Tibial artery (tissue), 4 donors: Measurements from ENCODE around the gene KRT85.
A peak's percentile ranks its signal among the peaks of the same experiment; 100 is the strongest.

Experiments
- DNase-seq, 2 donors: peaks; one replicate each; pipeline ENCODE4 v3.0.0-alpha.2; 2019
- H3K27ac ChIP-seq, 2 donors: fragments of 200-600 bp; sonication (generic) in 1 of 2; 1 replicate in 1 of 2; 2 replicates in 1 of 2; pipeline ENCODE4 v1.5.1; 2018 to 2019; ENCODE audit warnings: mild to moderate bottlenecking in 1 of 2
- H3K27me3 ChIP-seq, 2 donors: fragments of 200-600 bp; sonication (generic) in 1 of 2; one replicate each; pipeline versions ENCODE4 v1.5.1 to v1.6.0; 2016 to 2019
- H3K36me3 ChIP-seq, 3 donors: fragments of 200-600 bp; sonication (generic) in 2 of 3; one replicate each; pipeline ENCODE4 v1.5.1; 2016 to 2019; ENCODE audit warnings: mild to moderate bottlenecking in 2 of 3
- H3K4me1 ChIP-seq, 4 donors: fragments of 200-600 bp; sonication (generic) in 2 of 4; 1 replicate in 3 of 4; 2 replicates in 1 of 4; pipeline ENCODE4 v1.5.1; 2016 to 2019
- H3K4me3 ChIP-seq, 2 donors: fragments of 200-600 bp; sonication (generic) in 1 of 2; 1 replicate in 1 of 2; 2 replicates in 1 of 2; pipeline ENCODE4 v1.5.1; 2018 to 2019; ENCODE audit warnings: mild to moderate bottlenecking in 2 of 2
- H3K9me3 ChIP-seq, 3 donors: fragments of 200-600 bp; sonication (generic) in 1 of 3; one replicate each; pipeline ENCODE4 v1.5.1; 2016 to 2019
- intact Hi-C: fragments of 100-400 bp; cut with DNase I; formaldehyde crosslinking; loops from one replicate; pipeline ENCODE4 v1.15.0; 2023; ENCODE audit warnings: low total_unique reads
- TF ChIP-seq, protein P1 (sequence below), 2 experiments: fragments of 200-600 bp in 1 of 2; fragments of 450-650 bp in 1 of 2; IDR thresholded peaks; one replicate each; pipeline ENCODE4 v1.5.1; 2017 to 2019; ENCODE audit warnings: antibody characterized with exemption in 2 of 2, mild to moderate bottlenecking in 1 of 2, moderate library complexity in 1 of 2

KRT85 gene

DNA sequence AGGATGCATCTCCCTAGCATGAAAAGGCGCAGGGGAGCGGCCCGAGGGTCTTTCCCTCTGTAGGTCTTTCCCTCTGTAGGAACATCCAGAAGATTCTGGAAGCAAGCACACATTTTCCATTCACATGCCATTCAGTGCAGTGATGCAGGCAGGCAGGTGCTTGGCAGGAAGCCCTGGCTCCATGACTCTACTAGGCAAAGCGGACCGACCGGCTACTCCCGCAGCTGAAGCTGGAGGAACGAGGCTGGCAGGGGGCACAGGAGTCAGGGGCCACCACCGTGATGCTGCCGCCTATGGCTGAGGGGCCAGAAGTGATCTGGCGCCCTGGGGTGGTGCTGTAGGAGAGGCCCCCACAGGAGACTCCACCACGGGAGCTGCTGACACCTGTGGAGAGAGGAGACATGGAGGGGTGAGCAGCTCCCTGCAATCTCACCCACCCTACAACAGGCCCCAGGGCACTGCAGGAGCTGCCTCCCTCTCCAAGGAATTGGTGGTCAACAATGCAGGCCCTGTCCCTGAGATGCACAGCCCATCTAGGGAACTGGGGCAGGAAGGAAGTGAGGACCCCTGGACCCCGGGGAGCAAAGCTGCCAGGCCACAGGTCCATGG, 6.5 kb downstream of the KRT85 start:
- Histone ChIP-seq H3K27ac (no peak overlapping the region), H3K9me3 (no peaks in the 10 kb centered on the region), H3K27me3 (peaks cover 0 to 36% of the 10 kb centered on the region in 2 donors), H3K4me1 (no peaks in the 10 kb centered on the region), H3K36me3 (no peaks in the 10 kb centered on the region), H3K4me3 (no peak overlapping the region)
- TF ChIP-seq, protein P1, sequence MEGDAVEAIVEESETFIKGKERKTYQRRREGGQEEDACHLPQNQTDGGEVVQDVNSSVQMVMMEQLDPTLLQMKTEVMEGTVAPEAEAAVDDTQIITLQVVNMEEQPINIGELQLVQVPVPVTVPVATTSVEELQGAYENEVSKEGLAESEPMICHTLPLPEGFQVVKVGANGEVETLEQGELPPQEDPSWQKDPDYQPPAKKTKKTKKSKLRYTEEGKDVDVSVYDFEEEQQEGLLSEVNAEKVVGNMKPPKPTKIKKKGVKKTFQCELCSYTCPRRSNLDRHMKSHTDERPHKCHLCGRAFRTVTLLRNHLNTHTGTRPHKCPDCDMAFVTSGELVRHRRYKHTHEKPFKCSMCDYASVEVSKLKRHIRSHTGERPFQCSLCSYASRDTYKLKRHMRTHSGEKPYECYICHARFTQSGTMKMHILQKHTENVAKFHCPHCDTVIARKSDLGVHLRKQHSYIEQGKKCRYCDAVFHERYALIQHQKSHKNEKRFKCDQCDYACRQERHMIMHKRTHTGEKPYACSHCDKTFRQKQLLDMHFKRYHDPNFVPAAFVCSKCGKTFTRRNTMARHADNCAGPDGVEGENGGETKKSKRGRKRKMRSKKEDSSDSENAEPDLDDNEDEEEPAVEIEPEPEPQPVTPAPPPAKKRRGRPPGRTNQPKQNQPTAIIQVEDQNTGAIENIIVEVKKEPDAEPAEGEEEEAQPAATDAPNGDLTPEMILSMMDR (IDR thresholded peaks at IDR 0.05), result no peak
- intact Hi-C loops, result no loop called here
- peak; percentile 13 to 38 for DNase-seq

DNA sequence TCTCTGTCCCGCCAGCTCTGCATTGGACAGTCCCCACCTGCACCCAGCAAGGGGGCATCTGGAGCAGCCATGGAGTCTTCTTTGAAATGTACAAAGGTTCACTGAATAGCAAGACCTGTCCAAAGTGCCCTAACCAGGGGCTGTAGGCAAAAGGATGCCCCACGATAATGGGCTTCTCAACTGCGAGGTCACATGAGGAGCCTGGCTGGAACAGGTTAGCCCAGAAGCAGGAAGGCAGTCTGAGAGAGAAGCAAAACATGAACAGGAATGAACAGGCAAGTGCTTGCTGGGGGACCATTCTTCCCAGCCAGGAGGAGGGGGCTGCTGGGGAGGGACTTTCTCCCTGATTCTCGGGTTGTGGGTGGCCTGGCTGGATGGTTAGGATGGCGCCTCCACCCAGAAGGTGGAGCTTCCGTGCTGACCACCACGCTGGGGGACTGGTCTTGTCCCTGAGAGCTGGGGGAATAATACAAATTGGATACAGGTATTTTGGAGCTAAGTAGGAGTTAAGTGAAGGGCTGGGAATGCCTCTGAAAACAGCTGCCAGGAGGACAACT, 7.1 kb downstream of the KRT85 start:
- Histone ChIP-seq H3K27ac (no peak overlapping the region), H3K36me3 (no peaks in the 10 kb centered on the region), H3K4me3 (no peak overlapping the region), H3K27me3 (peaks cover 0 to 36% of the 10 kb centered on the region in 2 donors), H3K9me3 (no peaks in the 10 kb centered on the region), H3K4me1 (no peaks in the 10 kb centered on the region)
- intact Hi-C loops, result no loop called here
- peak; percentile 11 to 20 for DNase-seq
- TF ChIP-seq, protein P1 (IDR thresholded peaks at IDR 0.05), result no peak

DNA sequence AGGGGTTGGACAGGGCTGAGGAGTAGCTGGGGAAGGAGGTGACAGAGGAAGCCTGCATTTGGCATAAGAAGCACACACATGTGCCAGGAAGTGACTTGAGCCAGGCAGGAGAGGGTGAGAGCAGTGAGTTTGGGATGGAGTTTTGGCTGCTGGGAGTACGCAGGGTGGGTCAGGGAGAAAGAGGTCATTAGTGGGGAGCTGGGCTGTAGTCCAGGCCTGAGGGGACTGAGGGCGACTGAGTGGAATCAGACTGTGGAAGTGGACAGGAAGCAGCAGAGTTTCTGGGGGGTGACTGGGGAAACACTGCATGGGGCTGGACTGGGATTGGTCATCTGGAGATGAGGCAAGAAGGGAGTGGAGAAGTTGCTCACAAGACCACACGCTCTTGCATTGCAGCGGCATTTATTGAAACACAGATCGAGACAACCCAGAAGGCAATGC, 7.6 kb downstream of the KRT85 start:
- Histone ChIP-seq H3K27ac (no peak overlapping the region), H3K9me3 (no peaks in the 10 kb centered on the region), H3K4me3 (no peak overlapping the region), H3K27me3 (peaks cover 0 to 36% of the 10 kb centered on the region in 2 donors), H3K4me1 (no peaks in the 10 kb centered on the region), H3K36me3 (no peaks in the 10 kb centered on the region)
- TF ChIP-seq, protein P1 (IDR thresholded peaks at IDR 0.05), result no peak
- peak; percentile 5 to 24 for DNase-seq
- intact Hi-C loops, result no loop called here

DNA sequence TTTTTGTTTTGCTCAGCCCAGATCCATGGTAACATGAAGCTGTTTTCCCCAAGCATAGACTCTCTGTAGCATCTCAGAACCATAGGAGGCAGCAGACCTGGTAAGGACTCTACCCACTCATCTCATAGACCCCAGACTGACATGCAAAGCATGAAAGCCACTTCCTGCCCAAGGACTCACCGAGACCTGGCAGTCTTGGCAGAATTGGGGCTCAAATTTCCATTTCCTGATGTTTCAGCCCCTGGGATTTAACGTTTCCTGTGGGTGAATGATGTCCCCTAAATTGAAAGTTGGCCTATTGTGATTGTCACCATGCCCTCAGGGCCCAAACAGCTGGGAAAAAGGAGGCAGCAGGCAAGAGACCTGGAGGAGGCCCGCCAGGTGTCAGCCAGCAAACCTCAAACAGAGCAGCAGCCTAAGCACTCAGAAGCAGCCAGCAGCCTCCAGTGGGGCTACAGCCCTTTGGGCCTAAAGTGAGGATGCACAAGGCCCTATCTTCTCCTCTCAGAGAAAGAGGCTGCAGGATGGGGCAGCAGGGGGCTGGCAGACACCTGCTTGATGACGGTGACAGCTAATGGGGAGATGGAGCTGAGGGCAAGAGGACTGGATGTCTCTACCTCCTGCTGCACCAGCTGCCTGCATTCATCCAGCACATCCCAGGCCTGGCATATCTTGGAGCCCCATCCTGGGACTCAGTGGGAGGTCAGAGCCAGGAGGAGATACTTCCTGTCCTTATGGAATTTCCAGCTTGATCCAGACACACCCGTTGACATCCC, 8.5 kb downstream of the KRT85 start:
- DNase-seq, result peak in 1 of 2 donors; percentile 43
- H3K36me3 ChIP-seq, result no peaks in the 10 kb centered on the region
- intact Hi-C loops, result no loop called here
- H3K27me3 ChIP-seq, result peaks cover 0 to 36% of the 10 kb centered on the region in 2 donors
- no peaks in the 10 kb centered on the region for H3K9me3 ChIP-seq
- no peak overlapping the region for H3K4me3 ChIP-seq
- TF ChIP-seq, protein P1 (IDR thresholded peaks at IDR 0.05), result no peak
- no peaks in the 10 kb centered on the region for H3K4me1 ChIP-seq
- H3K27ac ChIP-seq, result no peak overlapping the region

DNA sequence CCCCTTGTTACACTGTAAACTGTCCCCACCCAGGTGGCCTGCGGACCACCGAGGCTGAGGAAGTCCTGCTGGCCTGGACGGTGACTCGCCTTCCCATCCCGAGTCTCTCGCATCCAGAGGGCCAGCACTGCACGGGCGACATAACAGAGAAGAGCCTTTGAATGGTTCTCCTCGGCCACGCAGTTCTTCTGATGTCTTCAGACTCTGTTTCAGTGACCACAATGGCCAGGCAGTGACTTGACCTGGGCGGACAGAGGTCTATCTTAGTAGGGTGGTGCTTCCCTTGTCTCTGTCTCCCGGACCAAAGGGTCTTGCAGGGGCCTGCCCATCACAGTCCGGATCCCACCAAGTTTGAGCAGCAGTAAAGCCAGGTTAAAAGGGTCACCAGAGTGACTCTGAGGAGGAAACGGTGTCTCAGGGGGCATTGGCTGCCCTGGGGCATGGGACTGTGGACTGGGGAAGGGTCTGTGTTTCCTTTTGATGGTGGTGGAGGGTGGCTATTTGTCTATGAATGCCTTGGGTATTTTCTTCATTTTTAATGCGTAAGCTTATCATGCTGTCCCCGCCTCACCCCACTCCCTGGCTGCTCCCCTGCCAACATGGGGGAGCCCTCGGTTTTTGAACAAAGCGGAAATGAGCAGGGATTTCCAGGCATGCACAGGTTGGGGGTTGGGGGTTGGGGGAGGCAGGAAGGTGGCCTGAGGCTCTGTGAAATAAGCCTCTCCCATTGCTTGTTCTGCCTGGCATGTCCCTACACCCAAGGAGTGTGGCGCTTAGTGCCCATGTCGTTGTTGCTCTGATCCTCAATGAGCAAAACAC, 10.3 kb downstream of the KRT85 start:
- intact Hi-C loops, result no loop called here
- Histone ChIP-seq H3K36me3 (no peaks in the 10 kb centered on the region), H3K27me3 (peaks cover 0 to 36% of the 10 kb centered on the region in 2 donors), H3K27ac (no peak overlapping the region), H3K4me3 (no peak overlapping the region), H3K4me1 (peaks cover 0 to 5% (median under 1%) of the 10 kb centered on the region in 4 donors), H3K9me3 (no peaks in the 10 kb centered on the region)
- TF ChIP-seq, protein P1 (IDR thresholded peaks at IDR 0.05), result no peak
- DNase-seq, result peak in 1 of 2 donors; percentile 45
